RWPE2 (cell line): ENCODE data around the gene DNMT3A.

Experiments used
- ATAC-seq: fragments of 200-7000 bp; cut with Tn5 transposase; 3 replicates; pipeline ENCODE4 v1.9.1; 2021; ENCODE audit warnings: low read depth
- DNase-seq: peaks from one replicate; pipeline ENCODE4 v3.0.0-alpha.2; 2020; ENCODE audit warnings: low spot score
- H3K27ac ChIP-seq: fragments of 450-650 bp; 2 replicates; pipeline ENCODE4 v1.5.1; 2017; ENCODE audit warnings: mild to moderate bottlenecking; ENCODE audit not compliant: poor library complexity, severe bottlenecking
- H3K27me3 ChIP-seq: fragments of 250-450 bp; sonication (Bioruptor Pico); 2 replicates; pipeline ENCODE4 v1.5.1; 2021; ENCODE audit warnings: mild to moderate bottlenecking, moderate library complexity; ENCODE audit not compliant: insufficient read depth, poor library complexity, severe bottlenecking
- H3K36me3 ChIP-seq: fragments of 250-450 bp; sonication (Bioruptor Pico); 2 replicates; pipeline ENCODE4 v1.5.1; 2020; ENCODE audit warnings: low read depth, mild to moderate bottlenecking, moderate library complexity
- H3K4me1 ChIP-seq: fragments of 250-450 bp; sonication (Bioruptor Pico); 2 replicates; pipeline ENCODE4 v1.5.1; 2021; ENCODE audit warnings: mild to moderate bottlenecking, moderate library complexity; ENCODE audit not compliant: insufficient read depth, poor library complexity, severe bottlenecking
- H3K4me3 ChIP-seq: fragments of 250-450 bp; sonication (Bioruptor Pico); 2 replicates; pipeline ENCODE4 v1.5.1; 2021; ENCODE audit warnings: mild to moderate bottlenecking, moderate library complexity; ENCODE audit not compliant: severe bottlenecking
- H3K9me3 ChIP-seq: fragments of 250-450 bp; sonication (Bioruptor Pico); 2 replicates; pipeline ENCODE4 v1.5.1; 2021; ENCODE audit warnings: mild to moderate bottlenecking, moderate library complexity; ENCODE audit not compliant: severe bottlenecking
- CTCF ChIP-seq: fragments of 450-650 bp; IDR thresholded peaks from one replicate; pipeline ENCODE4 v1.5.1; 2017; ENCODE audit warnings: mild to moderate bottlenecking, moderate library complexity; ENCODE audit not compliant: poor library complexity, severe bottlenecking

DNMT3A gene

GRCh38 chr2:25335971-25336370 is 5.8 kb downstream of the DNMT3A start:
- no peak overlapping the region for H3K27ac ChIP-seq
- ATAC-seq = no peak

GRCh38 chr2:25335204-25335603 is 6.5 kb downstream of the DNMT3A start:
- no peak for ATAC-seq
- Histone ChIP-seq H3K36me3 (no peaks in the 10 kb centered on the region), H3K27ac (no peak overlapping the region), H3K9me3 (no peaks in the 10 kb centered on the region), H3K4me3 (no peak overlapping the region), H3K4me1 (no peaks in the 10 kb centered on the region), H3K27me3 (no peaks in the 10 kb centered on the region)
- DNase-seq = no peak
- TF ChIP-seq CTCF = no peak

More at GRCh38 chr2:25335971-25336370, 5.8 kb downstream of the DNMT3A start:
- no peak for TF ChIP-seq CTCF
- Histone ChIP-seq H3K36me3 (no peaks in the 10 kb centered on the region), H3K4me3 (no peak overlapping the region), H3K4me1 (no peaks in the 10 kb centered on the region), H3K27me3 (no peaks in the 10 kb centered on the region), H3K9me3 (no peaks in the 10 kb centered on the region)
- no peak for DNase-seq

GRCh38 chr2:25334482-25334881 is 7.2 kb downstream of the DNMT3A start:
- DNase-seq (no peak), ATAC-seq (no peak)
- H3K9me3 ChIP-seq = no peaks in the 10 kb centered on the region
- H3K4me1 ChIP-seq = no peaks in the 10 kb centered on the region
- no peak overlapping the region for H3K4me3 ChIP-seq
- no peak for TF ChIP-seq CTCF
- H3K27me3 ChIP-seq = no peaks in the 10 kb centered on the region
- H3K27ac ChIP-seq = no peak overlapping the region
- no peaks in the 10 kb centered on the region for H3K36me3 ChIP-seq

GRCh38 chr2:25333981-25334380 is 7.7 kb downstream of the DNMT3A start:
- H3K27ac ChIP-seq = no peak overlapping the region
- H3K36me3 ChIP-seq = no peaks in the 10 kb centered on the region
- no peak for TF ChIP-seq CTCF
- ATAC-seq = no peak
- H3K27me3 ChIP-seq = no peaks in the 10 kb centered on the region
- H3K4me1 ChIP-seq = no peaks in the 10 kb centered on the region
- H3K4me3 ChIP-seq = no peak overlapping the region
- H3K9me3 ChIP-seq = no peaks in the 10 kb centered on the region
- no peak for DNase-seq

GRCh38 chr2:25332571-25332970 is 9.2 kb downstream of the DNMT3A start:
- no peak for ATAC-seq
- H3K27ac ChIP-seq = no peak overlapping the region
- no peaks in the 10 kb centered on the region for H3K36me3 ChIP-seq
- H3K4me3 ChIP-seq = no peak overlapping the region
- no peak for DNase-seq
- no peaks in the 10 kb centered on the region for H3K4me1 ChIP-seq
- no peak for TF ChIP-seq CTCF
- no peaks in the 10 kb centered on the region for H3K27me3 ChIP-seq
- H3K9me3 ChIP-seq = no peaks in the 10 kb centered on the region
